Muscle layer of duodenum (tissue), 2 donors: ENCODE results near the gene MTMR4.
"Not testable (repeated sequence)": the region's sequence is repeated elsewhere in the genome, so short reads cannot be mapped to it uniquely, and the experiment has no call there.

Experiments used
- H3K27ac ChIP-seq: one replicate; pipeline ENCODE4 v1.7.0; 2013; ENCODE audit warnings: mild to moderate bottlenecking, low read length
- H3K27me3 ChIP-seq: one replicate; pipeline ENCODE4 v1.7.0; 2013; ENCODE audit warnings: low read depth, mild to moderate bottlenecking, control low read depth, low read length
- H3K36me3 ChIP-seq, 2 donors: one replicate each; pipeline ENCODE4 v1.7.0; 2013; ENCODE audit warnings: low read length in 2 of 2, control low read depth in 1 of 2, mild to moderate bottlenecking in 1 of 2; ENCODE audit not compliant: insufficient read depth in 2 of 2, control insufficient read depth in 1 of 2
- H3K4me1 ChIP-seq, 2 donors: one replicate each; pipeline ENCODE4 v1.7.0; 2013; ENCODE audit warnings: low read length in 2 of 2, mild to moderate bottlenecking in 2 of 2, control low read depth in 1 of 2, moderate library complexity in 1 of 2; ENCODE audit not compliant: insufficient read depth in 2 of 2, control insufficient read depth in 1 of 2
- H3K4me3 ChIP-seq, 2 donors: one replicate each; pipeline ENCODE4 v1.7.0; 2013; ENCODE audit warnings: low read length in 2 of 2, low read depth in 1 of 2, mild to moderate bottlenecking in 1 of 2
- H3K9me3 ChIP-seq, 2 donors: one replicate each; pipeline ENCODE4 v1.7.0; 2013; ENCODE audit warnings: low read length in 2 of 2, control low read depth in 1 of 2, mild to moderate bottlenecking in 1 of 2; ENCODE audit not compliant: control insufficient read depth in 1 of 2
- donor health status: healthy.

Gene MTMR4

DNA sequence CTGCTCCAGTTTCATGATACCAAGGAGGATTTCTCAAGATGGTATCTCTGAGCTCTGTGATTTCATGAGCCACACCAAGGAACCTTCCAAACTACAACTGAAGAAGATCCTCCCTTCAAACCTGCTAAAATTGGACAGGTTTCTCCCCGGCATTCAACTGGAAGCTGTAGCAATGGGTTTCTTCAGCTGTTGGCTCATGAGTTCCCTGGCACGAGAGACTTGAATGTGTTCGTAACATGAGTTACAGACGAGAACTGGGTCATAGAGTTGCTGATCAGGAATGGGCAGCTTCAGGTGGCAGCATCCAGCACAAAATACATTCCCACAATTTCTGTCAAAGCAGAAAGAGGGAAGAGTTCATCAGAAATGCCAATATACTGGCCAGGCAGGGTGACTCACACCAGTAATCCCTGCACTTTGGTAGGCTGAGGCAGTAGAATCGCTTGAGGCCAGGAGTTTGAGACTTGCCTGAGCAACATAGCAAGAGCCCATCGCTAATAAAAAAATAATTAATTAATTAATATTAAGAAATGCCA, 22.9 kb downstream of the MTMR4 start:
- Histone ChIP-seq H3K9me3 (no peaks in the 10 kb centered on the region), H3K27me3 (no peaks in the 10 kb centered on the region), H3K27ac (no peak overlapping the region), H3K36me3 (peaks cover 59 to 71% of the 10 kb centered on the region in 2 donors), H3K4me1 (no peaks in the 10 kb centered on the region), H3K4me3 (no peak overlapping the region)

DNA sequence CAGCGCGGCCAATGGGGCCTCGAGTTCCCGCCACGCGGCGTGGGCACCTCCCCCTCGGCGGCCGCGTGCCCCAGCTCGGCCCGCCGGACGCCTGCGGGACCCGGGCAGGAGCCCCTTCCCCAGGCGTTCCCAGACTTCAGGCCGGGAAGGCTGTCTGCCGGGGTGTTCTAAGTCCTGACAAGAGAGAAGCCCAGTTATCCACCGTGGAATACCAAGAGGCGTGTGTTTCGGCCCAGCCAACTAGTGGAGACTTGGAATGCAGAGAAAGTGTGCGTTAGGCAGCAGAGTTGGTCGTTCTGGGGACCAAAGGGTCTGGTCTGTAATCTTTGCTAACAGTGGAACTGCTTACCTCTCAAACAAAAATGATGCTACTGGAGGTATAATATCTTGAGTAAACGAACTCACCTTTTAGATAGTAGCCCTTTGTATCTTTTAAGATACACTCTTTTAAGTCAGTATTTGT, 26.0 kb downstream of the MTMR4 start:
- Histone ChIP-seq H3K4me3 (no peak overlapping the region), H3K9me3 (no peaks in the 10 kb centered on the region), H3K4me1 (no peaks in the 10 kb centered on the region), H3K27ac (no peak overlapping the region), H3K36me3 (peaks cover 32 to 41% of the 10 kb centered on the region in 2 donors), H3K27me3 (no peaks in the 10 kb centered on the region)

DNA sequence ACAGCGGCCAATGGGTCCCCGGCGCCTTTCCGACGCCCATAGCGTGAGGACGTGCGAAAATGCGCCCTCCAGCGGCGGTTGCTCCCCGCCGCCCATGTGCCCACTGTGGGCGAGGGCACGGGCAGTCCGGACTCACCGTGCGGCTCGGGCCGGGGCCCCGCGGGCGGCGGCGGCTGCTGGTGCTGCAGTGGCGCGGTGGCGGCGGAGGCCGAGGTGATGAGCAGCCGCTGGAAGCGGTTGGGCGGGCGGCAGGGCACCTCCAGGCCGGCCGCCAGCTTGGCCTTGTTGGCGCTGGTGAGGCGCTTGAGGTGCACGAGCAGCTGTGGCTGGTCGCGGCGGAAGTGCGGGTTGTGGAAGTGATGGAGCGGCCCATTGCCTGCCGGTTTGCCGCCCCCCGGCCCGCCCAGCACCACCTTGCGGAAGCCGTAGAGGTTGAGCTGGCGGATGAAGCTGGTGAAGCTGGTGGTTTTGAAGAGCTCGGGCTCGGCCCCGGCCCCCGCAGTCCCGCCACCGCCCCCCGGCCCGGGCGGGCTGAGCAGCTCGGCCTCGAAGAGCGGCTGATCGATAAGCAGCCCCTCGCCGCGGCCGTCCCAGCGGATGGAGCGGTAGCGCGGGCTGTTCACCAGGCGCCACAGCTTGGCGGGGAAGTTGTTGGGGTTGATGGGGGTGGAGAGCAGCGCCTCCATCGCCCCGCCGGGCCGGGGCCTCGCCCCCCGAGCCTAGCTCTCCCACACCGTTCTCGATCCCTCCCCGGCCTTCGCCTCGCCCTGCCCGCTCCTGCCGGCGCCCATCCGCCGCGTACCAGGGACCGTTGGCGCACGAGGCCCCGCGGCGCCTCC, 26.6 kb downstream of the MTMR4 start, which contains the start of gene HSF5:
HSF5 (minus strand) TSS at position 820 of the 839 bp plus-strand sequence; CDS start at position 686, 134 bp downstream.
- Histone ChIP-seq H3K36me3 (peaks cover 26 to 35% of the 10 kb centered on the region in 2 donors), H3K4me1 (no peaks in the 10 kb centered on the region), H3K4me3 (peak within 1 kb of the TSS in 1 of 2 donors; percentile 51), H3K27ac (no peak within 1 kb of the TSS), H3K9me3 (no peaks in the 10 kb centered on the region), H3K27me3 (no peaks in the 10 kb centered on the region)

GRCh38 chr17:58484600-58484999, 29.8 kb downstream of the MTMR4 start:
- Histone ChIP-seq H3K27ac (no peak overlapping the region), H3K4me1 (no peaks in the 10 kb centered on the region), H3K36me3 (peaks cover 4 to 7% of the 10 kb centered on the region in 2 donors), H3K4me3 (no peak overlapping the region), H3K9me3 (no peaks in the 10 kb centered on the region), H3K27me3 (no peaks in the 10 kb centered on the region)

GRCh38 chr17:58481798-58482197, 32.6 kb downstream of the MTMR4 start:
- H3K27me3 ChIP-seq, H3K4me1 ChIP-seq, H3K4me3 ChIP-seq, H3K27ac ChIP-seq, H3K9me3 ChIP-seq, H3K36me3 ChIP-seq: not testable (repeated sequence)

- H3K27me3 ChIP-seq = no peaks in the 10 kb centered on the region
- H3K9me3 ChIP-seq = no peaks in the 10 kb centered on the region
- no peaks in the 10 kb centered on the region for H3K4me1 ChIP-seq
- no peak overlapping the region for H3K4me3 ChIP-seq
- H3K36me3 ChIP-seq = no peaks in the 10 kb centered on the region
- no peak overlapping the region for H3K27ac ChIP-seq
Measured at GRCh38 chr17:58480090-58480489, 34.3 kb downstream of the MTMR4 start.

- Histone ChIP-seq H3K27me3 (no peaks in the 10 kb centered on the region), H3K4me1 (no peaks in the 10 kb centered on the region), H3K9me3 (no peaks in the 10 kb centered on the region), H3K36me3 (no peaks in the 10 kb centered on the region), H3K27ac (no peak overlapping the region), H3K4me3 (no peak overlapping the region)
Measured at GRCh38 chr17:58476812-58477211, 37.6 kb downstream of the MTMR4 start.

GRCh38 chr17:58475985-58476384, 38.5 kb downstream of the MTMR4 start:
- no peaks in the 10 kb centered on the region for H3K4me1 ChIP-seq
- no peaks in the 10 kb centered on the region for H3K9me3 ChIP-seq
- no peaks in the 10 kb centered on the region for H3K36me3 ChIP-seq
- H3K27me3 ChIP-seq = no peaks in the 10 kb centered on the region
- no peak overlapping the region for H3K4me3 ChIP-seq
- no peak overlapping the region for H3K27ac ChIP-seq

DNA sequence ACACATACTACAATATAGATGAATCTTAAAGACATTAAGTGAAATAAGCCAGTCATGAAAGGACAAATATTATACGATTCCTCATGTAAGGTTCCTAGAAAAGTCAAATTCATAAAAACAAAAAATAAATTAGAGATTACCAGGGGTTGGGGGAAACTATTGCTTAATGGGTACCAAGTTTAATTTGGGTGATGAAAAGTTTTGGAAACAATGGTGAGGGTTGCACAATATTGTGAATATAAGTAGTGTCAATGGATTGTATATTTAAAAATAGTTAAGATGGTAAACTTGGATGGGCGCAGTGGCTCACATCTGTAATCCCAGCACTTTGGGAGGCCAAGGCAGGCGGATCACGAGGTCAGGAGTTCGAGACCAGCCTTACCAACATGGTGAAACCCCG, 44.1 kb downstream of the MTMR4 start:
- no peaks in the 10 kb centered on the region for H3K27me3 ChIP-seq
- H3K4me3 ChIP-seq = no peak overlapping the region
- no peaks in the 10 kb centered on the region for H3K4me1 ChIP-seq
- no peaks in the 10 kb centered on the region for H3K9me3 ChIP-seq
- H3K27ac ChIP-seq = no peak overlapping the region
- H3K36me3 ChIP-seq = no peaks in the 10 kb centered on the region

GRCh38 chr17:58468944-58469343, 45.5 kb downstream of the MTMR4 start:
- Histone ChIP-seq H3K4me1 (no peaks in the 10 kb centered on the region), H3K4me3 (no peak overlapping the region), H3K36me3 (no peaks in the 10 kb centered on the region), H3K27ac (no peak overlapping the region), H3K9me3 (no peaks in the 10 kb centered on the region), H3K27me3 (no peaks in the 10 kb centered on the region)

DNA sequence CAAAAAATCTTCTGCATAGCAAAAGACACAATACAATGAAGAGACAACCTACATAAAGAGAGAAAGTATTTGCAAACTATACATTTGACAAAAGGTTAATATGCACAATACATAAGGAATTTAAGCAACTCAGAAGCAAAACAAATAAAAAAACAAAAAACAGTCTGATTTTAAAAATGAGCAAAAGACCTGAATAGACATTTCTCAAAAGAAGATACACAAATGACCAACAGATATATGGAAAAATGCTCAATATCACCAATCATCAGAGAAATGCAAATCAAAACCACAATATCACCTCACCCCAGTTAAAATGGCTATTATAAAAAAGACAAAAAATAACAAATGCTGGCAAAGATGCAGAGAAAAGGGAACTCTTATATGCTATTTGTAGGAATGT, 58.9 kb downstream of the MTMR4 start:
- Histone ChIP-seq H3K36me3 (no peaks in the 10 kb centered on the region), H3K27ac (no peak overlapping the region), H3K4me3 (no peak overlapping the region), H3K9me3 (no peaks in the 10 kb centered on the region), H3K27me3 (no peaks in the 10 kb centered on the region), H3K4me1 (no peaks in the 10 kb centered on the region)
